ENCODE results near the gene ZDHHC11B. TPM values are rescaled to one million over a fixed set of nuclear protein-coding genes. Genes with fewer than 3 reads are reported as not detected.
"Not testable (repeated sequence)": the region's sequence is repeated elsewhere in the genome, so short reads cannot be mapped to it uniquely, and the experiment has no call there.

ZDHHC11B gene
- polyA plus RNA-seq, 4 donors, result 2.1 to 10.3 (median 4.6) TPM

GRCh38 chr5:691049-691448 is 93.5 kb downstream of the ZDHHC11B start:
- DNase-seq (ENCODE audit: low read depth in 4 of 4, low spot score in 2 of 4), result not testable (repeated sequence)

DNA sequence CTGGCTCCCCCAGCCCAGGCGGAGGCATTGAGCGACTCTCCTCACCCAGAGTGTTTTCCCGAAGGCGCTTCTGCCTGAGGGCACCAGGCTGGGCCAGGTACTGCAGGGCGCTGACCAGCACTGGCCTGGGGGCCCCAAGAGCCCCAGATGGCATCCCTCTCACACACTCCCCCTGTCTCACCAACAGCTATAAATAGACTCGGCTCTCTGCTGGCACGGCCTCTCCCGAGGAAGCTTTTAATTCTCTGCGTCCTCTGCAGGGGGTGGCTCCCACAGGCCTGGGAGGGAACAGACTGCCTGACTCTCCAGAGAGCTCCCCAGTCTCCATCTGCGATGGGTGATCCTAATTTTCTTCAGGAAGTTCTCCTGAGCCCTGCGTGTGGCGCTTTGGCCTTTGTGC is 94.2 kb downstream of the ZDHHC11B start:
- not testable (repeated sequence) for DNase-seq (ENCODE audit: low read depth in 4 of 4, low spot score in 2 of 4)

GRCh38 chr5:688348-689010 is 96.0 kb downstream of the ZDHHC11B start:
- not testable (repeated sequence) for DNase-seq (ENCODE audit: low read depth in 4 of 4, low spot score in 2 of 4)

DNA sequence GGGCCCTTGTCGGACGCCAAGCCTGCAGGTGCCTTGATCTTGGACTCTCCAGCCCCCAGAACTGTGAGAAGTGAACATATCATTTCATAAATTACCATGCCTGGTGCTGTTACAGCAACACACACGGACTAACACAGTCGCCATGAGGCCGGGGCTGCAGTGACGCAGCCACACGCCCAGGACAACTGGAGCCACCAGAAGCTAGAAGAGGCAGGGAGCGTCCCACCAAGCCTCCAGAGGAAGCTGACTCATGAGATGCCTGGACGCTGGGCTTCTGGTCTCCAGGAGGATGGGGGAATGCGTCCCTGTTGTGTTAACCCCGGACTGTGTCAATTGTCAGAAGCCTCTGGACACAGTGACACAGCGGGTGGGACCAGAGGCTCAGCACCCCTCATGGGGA is 97.6 kb downstream of the ZDHHC11B start:
- not testable (repeated sequence) for DNase-seq (ENCODE audit: low read depth in 4 of 4, low spot score in 2 of 4)

DNA sequence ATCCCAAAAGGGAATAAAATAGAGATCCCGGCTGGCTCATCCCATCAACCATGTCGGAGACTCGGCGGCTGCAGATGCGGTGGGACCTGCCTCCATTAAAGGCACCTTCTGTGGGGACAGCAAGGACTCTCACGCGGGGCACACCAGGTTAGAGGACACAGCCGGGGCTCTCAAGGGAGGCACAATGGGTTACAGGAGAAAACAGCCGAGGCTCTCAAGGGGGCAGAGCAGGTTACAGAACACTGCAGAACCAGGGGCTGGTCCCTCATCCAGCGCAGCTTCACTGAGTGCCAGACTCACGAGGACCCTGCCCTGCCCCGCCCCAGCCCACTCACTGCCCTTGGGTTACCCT is 98.4 kb downstream of the ZDHHC11B start:
- DNase-seq (ENCODE audit: low read depth in 4 of 4, low spot score in 2 of 4), result not testable (repeated sequence)

DNA sequence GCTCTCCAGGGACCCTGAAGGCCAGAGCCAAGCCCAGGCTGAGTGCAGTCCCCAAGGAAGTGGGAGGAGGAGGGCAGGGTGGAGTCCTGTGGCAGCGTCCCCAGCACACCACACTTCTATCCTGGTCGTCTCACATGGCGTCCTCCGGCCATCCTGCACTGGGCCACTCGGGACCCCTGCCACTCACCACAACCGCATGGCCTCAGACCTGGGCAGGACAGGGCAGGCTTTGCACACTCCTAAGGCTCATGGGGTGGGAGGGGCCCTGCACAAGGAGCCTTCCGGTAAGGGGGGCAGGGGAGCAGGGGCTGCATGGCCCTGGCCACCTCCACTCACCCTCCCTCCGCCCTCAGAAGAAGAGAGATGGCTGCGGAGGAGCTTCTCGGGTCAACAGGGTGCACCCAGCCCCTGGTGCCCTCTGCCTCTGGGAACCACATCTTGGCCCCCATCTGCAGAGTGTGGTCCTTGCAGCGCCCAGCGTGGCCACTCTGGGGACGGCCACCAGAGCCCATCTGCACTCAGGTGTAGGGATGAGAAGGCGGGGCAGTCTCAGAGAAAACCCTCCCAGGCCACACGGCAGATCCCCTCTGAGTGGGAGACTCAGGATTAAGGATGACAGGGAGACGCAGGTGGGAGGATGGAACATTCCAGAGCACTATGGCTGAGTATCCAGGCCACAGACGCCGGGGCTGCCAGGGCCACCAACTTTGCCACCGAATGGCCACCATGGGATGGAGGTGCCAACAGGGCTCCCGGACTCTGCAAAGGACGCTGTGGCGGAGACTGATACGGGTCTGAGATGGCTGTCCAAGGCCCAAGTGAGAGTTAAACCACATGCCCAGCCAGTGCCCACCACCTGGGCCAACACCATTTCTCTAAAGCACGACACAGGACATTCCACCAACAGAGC is 99.0 kb downstream of the ZDHHC11B start:
- DNase-seq (ENCODE audit: low read depth in 4 of 4, low spot score in 2 of 4), result no peak

- no peak for DNase-seq (ENCODE audit: low read depth in 4 of 4, low spot score in 2 of 4)
Observed at GRCh38 chr5:684751-685216, 99.7 kb downstream of the ZDHHC11B start.

- no peak for DNase-seq (ENCODE audit: low read depth in 4 of 4, low spot score in 2 of 4)
Observed at GRCh38 chr5:683551-684481, 100.7 kb downstream of the ZDHHC11B start.

GRCh38 chr5:682651-683358 is 101.7 kb downstream of the ZDHHC11B start:
- not testable (repeated sequence) for DNase-seq (ENCODE audit: low read depth in 4 of 4, low spot score in 2 of 4)

DNA sequence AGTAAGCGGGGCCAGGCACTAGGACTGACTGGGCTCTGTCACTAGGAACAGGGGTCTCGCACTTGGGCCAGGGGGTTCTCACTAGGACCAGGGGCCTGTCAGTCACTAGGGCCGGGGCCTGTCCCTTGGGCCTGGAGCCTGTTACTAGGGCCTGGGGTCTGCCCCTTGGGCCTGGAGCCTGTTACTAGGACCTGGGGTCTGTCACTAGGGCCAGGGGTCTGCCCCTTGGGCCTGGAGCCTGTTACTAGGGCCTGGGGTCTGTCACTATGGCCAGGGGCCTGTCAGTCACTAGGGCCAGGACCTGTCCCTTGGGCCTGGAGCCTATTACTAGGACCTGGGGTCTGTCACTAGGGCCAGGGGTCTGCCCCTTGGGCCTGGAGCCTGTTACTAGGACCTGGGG is 102.3 kb downstream of the ZDHHC11B start:
- not testable (repeated sequence) for DNase-seq (ENCODE audit: low read depth in 4 of 4, low spot score in 2 of 4)

DNA sequence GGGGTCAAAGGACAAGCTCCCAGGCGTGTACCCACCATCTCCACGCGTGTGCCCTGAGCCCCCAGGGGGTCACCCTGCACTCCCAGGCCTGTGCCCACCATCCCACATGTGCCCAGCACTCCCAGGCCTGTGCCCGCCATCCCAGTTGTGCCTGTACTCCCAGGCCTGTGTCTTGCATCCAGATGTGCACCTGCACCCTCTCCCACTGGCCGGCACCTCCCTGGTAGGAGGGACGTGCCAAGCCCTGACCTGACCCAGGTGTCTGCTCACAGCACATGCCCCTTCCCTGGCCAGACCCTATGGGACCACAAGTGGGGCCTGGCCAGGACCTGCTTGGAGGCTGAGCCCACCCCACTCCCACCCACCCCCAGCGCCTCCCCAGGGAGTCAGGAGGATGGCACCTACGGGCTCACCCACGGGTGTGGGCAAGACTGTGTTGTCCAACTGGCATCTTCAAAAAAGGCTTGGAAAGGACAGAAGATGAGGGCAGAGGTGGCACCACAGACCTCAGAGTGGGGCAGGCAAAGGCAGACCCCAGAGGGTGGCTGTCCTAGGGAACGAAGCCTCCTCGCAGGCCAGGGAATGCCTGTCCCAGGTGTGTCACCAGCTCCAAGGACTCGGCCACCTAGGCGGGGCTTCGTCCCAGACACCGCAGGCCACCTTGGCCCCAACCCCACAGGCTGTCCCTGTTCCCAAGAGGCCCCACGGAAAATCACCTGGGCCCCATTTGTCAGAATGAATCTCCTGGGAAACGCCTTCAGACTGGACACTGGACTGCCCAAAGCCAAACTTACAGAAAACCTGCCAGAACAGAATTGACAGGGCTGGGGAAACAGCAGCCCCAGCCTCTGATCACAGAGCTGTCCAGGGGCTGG is 103.0 kb downstream of the ZDHHC11B start:
- DNase-seq (ENCODE audit: low read depth in 4 of 4, low spot score in 2 of 4), result not testable (repeated sequence)

GRCh38 chr5:680836-681235 is 103.7 kb downstream of the ZDHHC11B start:
- DNase-seq (ENCODE audit: low read depth in 4 of 4, low spot score in 2 of 4), result not testable (repeated sequence)

- DNase-seq (ENCODE audit: low read depth in 4 of 4, low spot score in 2 of 4), result not testable (repeated sequence)
Observed at GRCh38 chr5:680118-680795, 104.3 kb downstream of the ZDHHC11B start.

- not testable (repeated sequence) for DNase-seq (ENCODE audit: low read depth in 4 of 4, low spot score in 2 of 4)
Observed at GRCh38 chr5:679166-679895, 105.2 kb downstream of the ZDHHC11B start.

DNA sequence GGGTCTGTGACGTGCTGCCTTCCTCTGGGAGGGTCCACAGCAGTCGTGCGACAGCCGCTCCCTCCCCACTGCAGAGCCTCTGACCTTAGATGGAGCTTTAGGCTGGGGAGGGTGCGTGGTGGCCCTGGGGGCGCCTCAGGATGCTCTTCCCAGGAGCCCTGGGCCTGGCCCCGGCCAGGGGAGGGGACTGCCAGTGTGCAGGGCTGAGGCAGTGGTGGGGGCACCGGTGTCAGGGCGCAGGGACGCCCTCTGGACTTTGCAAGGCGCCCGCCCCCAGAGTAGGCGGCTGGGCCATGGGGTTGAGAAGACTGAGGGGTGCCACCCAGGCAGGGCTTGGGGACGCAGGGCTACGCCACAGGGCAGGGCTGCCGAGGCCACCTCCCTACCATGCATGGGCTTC is 106.0 kb downstream of the ZDHHC11B start:
- not testable (repeated sequence) for DNase-seq (ENCODE audit: low read depth in 4 of 4, low spot score in 2 of 4)

DNA sequence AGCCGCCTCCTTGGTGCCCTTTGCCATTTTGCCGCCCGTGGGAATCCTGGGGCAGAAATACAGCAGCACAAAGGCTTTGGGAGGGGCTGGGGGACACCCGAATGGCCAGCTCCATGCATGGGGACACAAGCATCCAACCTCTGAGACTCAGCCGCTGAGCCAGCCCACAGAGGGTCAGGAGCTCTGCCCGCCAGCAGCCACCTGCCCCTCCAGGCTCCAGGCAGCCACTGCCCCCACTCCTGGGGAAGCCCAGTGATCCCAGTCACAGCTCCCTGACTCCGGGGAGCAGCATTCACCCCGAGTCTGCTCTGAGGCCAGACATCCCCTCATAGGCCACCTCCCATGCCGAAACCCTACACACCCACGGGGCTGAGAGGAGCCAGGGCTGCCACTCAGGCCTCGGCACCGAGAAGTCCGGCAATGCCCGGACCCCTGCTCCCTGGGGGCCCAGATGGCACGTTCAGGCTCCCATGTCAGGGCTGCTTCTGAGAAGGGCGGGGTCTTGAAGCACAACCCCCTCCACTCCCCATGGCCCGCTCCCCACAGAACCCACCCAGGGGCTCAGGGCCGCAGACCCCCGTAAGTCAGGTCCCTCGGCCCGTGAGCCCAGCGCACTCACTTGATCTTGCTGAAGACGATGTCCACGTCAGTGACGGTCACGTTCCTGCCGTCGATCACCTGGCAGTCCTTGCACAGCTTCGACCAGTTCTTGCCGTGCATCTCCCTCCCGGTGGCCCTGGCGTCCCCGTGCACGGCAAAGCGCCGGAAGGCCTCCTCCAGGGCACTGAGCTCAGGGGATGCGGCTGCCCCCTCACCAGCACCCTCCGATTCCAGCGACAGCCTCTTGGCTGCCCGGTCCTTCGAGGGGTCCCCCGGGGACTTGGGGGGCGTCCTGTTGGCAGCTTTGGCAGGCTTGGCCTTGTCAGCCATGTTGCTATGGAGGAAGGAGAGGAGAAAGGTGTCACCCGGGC is 107.1 kb downstream of the ZDHHC11B start:
- DNase-seq (ENCODE audit: low read depth in 4 of 4, low spot score in 2 of 4), result no peak

GRCh38 chr5:676699-677076 is 107.8 kb downstream of the ZDHHC11B start:
- no peak for DNase-seq (ENCODE audit: low read depth in 4 of 4, low spot score in 2 of 4)

Data from left renal cortex interstitium (tissue), 4 donors.